ENCODE measurements around the gene EDC4.
A peak's percentile ranks its signal among the peaks of the same experiment; 100 is the strongest.

Gene EDC4, protein sequence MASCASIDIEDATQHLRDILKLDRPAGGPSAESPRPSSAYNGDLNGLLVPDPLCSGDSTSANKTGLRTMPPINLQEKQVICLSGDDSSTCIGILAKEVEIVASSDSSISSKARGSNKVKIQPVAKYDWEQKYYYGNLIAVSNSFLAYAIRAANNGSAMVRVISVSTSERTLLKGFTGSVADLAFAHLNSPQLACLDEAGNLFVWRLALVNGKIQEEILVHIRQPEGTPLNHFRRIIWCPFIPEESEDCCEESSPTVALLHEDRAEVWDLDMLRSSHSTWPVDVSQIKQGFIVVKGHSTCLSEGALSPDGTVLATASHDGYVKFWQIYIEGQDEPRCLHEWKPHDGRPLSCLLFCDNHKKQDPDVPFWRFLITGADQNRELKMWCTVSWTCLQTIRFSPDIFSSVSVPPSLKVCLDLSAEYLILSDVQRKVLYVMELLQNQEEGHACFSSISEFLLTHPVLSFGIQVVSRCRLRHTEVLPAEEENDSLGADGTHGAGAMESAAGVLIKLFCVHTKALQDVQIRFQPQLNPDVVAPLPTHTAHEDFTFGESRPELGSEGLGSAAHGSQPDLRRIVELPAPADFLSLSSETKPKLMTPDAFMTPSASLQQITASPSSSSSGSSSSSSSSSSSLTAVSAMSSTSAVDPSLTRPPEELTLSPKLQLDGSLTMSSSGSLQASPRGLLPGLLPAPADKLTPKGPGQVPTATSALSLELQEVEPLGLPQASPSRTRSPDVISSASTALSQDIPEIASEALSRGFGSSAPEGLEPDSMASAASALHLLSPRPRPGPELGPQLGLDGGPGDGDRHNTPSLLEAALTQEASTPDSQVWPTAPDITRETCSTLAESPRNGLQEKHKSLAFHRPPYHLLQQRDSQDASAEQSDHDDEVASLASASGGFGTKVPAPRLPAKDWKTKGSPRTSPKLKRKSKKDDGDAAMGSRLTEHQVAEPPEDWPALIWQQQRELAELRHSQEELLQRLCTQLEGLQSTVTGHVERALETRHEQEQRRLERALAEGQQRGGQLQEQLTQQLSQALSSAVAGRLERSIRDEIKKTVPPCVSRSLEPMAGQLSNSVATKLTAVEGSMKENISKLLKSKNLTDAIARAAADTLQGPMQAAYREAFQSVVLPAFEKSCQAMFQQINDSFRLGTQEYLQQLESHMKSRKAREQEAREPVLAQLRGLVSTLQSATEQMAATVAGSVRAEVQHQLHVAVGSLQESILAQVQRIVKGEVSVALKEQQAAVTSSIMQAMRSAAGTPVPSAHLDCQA (N-terminal part only)

GRCh38 chr16:67872631-67873434 is at the start of gene EDC4:
TSS of gene EDC4 (plus strand) at chr16:67873052. CDS start at chr16:67873262, 210 bp downstream.
- Histone ChIP-seq H3K4me2 (ENCODE audit: low read length) (peak within 1 kb of the TSS; percentile 85), H3K36me3 (ENCODE audit: control insufficient read depth, insufficient read depth, low read length) (no peaks in the 10 kb centered on the region), H3K9ac (peak within 1 kb of the TSS; percentile 74), H3K79me2 (peaks cover 23% of the 10 kb centered on the region), H3K4me1 (peaks cover 11% of the 10 kb centered on the region), H2AFZ (peak within 1 kb of the TSS; percentile 89), H3K4me3 (ENCODE audit: low read depth, low read length) (peak within 1 kb of the TSS; percentile 72), H3K27ac (peak within 1 kb of the TSS; percentile 61), H3K9me3 (ENCODE audit: control insufficient read depth, low read length) (no peaks in the 10 kb centered on the region), H3K27me3 (ENCODE audit: control insufficient read depth, insufficient read depth, low read length) (no peaks in the 10 kb centered on the region)
- no peak for TF ChIP-seq CTCF (IDR thresholded peaks at IDR 0.05)

GRCh38 chr16:67825119-67825518 is 47.7 kb upstream of the EDC4 start:
- H3K4me1 ChIP-seq = no peaks in the 10 kb centered on the region
- H3K79me2 ChIP-seq = no peaks in the 10 kb centered on the region
- no peak overlapping the region for H3K4me2 ChIP-seq (ENCODE audit: low read length)
- no peak for TF ChIP-seq CTCF (IDR thresholded peaks at IDR 0.05)
- no peaks in the 10 kb centered on the region for H3K27me3 ChIP-seq (ENCODE audit: control insufficient read depth, insufficient read depth, low read length)
- no peaks in the 10 kb centered on the region for H3K9me3 ChIP-seq (ENCODE audit: control insufficient read depth, low read length)
- no peak overlapping the region for H3K9ac ChIP-seq
- H3K4me3 ChIP-seq (ENCODE audit: low read depth, low read length) = no peak overlapping the region
- H3K27ac ChIP-seq = no peak overlapping the region
- H3K36me3 ChIP-seq (ENCODE audit: control insufficient read depth, insufficient read depth, low read length) = no peaks in the 10 kb centered on the region
- H2AFZ ChIP-seq = no peak overlapping the region

DNA sequence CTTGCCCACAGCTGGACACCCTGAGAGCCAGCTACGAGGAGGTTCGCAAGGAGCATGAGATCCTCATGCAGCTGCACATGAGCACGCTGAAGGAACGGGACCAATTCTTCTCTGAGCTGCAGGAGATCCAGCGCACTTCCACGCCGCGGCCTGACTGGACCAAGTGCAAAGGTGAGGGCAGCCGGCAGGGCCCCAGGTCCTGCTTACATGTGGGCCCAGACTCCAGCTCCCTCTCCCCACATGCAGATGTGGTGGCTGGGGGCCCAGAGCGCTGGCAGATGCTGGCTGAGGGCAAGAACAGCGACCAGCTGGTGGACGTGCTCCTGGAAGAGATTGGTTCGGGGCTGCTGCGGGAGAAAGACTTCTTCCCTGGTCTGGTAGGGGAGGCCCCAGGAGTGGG is 46.9 kb upstream of the EDC4 start:
- H3K36me3 ChIP-seq (ENCODE audit: control insufficient read depth, insufficient read depth, low read length) = no peaks in the 10 kb centered on the region
- H3K4me3 ChIP-seq (ENCODE audit: low read depth, low read length) = no peak overlapping the region
- no peaks in the 10 kb centered on the region for H3K9me3 ChIP-seq (ENCODE audit: control insufficient read depth, low read length)
- H3K27ac ChIP-seq = no peak overlapping the region
- H3K9ac ChIP-seq = no peak overlapping the region
- H3K4me2 ChIP-seq (ENCODE audit: low read length) = no peak overlapping the region
- no peaks in the 10 kb centered on the region for H3K4me1 ChIP-seq
- H3K79me2 ChIP-seq = no peaks in the 10 kb centered on the region
- no peak overlapping the region for H2AFZ ChIP-seq
- no peaks in the 10 kb centered on the region for H3K27me3 ChIP-seq (ENCODE audit: control insufficient read depth, insufficient read depth, low read length)
- no peak for TF ChIP-seq CTCF (IDR thresholded peaks at IDR 0.05)

DNA sequence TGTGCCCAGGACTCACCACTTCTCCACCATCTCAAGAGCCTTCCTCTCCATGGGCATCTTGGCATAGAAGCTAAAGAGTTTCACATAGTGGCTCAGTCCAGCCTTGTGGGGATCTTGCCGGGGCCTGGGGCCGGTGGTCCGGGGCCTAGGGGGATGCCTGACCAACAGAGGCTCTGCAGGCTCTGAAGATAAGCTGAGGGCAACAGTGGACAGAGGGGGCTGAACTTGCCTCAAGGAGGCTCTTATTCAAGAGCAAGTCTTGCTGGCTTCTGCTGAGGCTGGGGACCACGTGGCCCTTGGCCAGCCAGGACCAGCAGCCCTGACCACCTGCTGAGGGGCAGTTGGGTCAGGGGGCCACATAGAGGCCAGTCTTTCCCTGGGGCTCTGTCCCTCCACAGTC is 44.2 kb upstream of the EDC4 start:
- Histone ChIP-seq H2AFZ (no peak overlapping the region), H3K27ac (no peak overlapping the region), H3K4me2 (ENCODE audit: low read length) (no peak overlapping the region), H3K36me3 (ENCODE audit: control insufficient read depth, insufficient read depth, low read length) (no peaks in the 10 kb centered on the region), H3K9ac (no peak overlapping the region), H3K79me2 (no peaks in the 10 kb centered on the region), H3K4me3 (ENCODE audit: low read depth, low read length) (no peak overlapping the region), H3K9me3 (ENCODE audit: control insufficient read depth, low read length) (no peaks in the 10 kb centered on the region), H3K27me3 (ENCODE audit: control insufficient read depth, insufficient read depth, low read length) (no peaks in the 10 kb centered on the region), H3K4me1 (no peaks in the 10 kb centered on the region)
- TF ChIP-seq CTCF (IDR thresholded peaks at IDR 0.05) = no peak
